Spleen (tissue), 11 donors: ENCODE results near the gene NDUFAF8. TPM values are rescaled to one million over a fixed set of nuclear protein-coding genes. Genes with fewer than 3 reads are reported as not detected.
"Not testable (repeated sequence)": the region's sequence is repeated elsewhere in the genome, so short reads cannot be mapped to it uniquely, and the experiment has no call there.

Source experiments
- DNase-seq: peaks from one replicate; pipeline ENCODE4 v3.0.0-alpha.2; 2020
- H3K27ac ChIP-seq, 8 donors: fragments of 200-600 bp; sonication (generic) in 7 of 8; 1 replicate in 4 of 8; 2 replicates in 4 of 8; pipeline versions ENCODE4 v1.5.0 to v1.8.0; 2016 to 2021; ENCODE audit warnings: inconsistent platforms in 4 of 8, mild to moderate bottlenecking in 4 of 8, moderate library complexity in 1 of 8
- H3K27me3 ChIP-seq, 7 donors: fragments of 200-600 bp; sonication (generic) in 6 of 7; replicated peaks in 1 of 7; 1 replicate in 4 of 7; 2 replicates in 3 of 7; pipeline versions ENCODE4 v1.5.0 to v1.8.0; 2016 to 2021; ENCODE audit warnings: inconsistent platforms in 3 of 7, mild to moderate bottlenecking in 1 of 7
- H3K36me3 ChIP-seq, 6 donors: fragments of 200-600 bp; sonication (generic) in 5 of 6; 1 replicate in 4 of 6; 2 replicates in 2 of 6; pipeline versions ENCODE4 v1.5.0 to v1.8.0; 2016 to 2021; ENCODE audit warnings: inconsistent platforms in 2 of 6
- H3K4me1 ChIP-seq, 6 donors: fragments of 200-600 bp; sonication (generic) in 5 of 6; 1 replicate in 3 of 6; 2 replicates in 3 of 6; pipeline versions ENCODE4 v1.5.0 to v1.8.0; 2016 to 2021; ENCODE audit warnings: inconsistent platforms in 3 of 6
- H3K4me3 ChIP-seq, 8 donors: fragments of 200-600 bp; sonication (generic) in 7 of 8; 1 replicate in 4 of 8; 2 replicates in 4 of 8; pipeline versions ENCODE4 v1.5.0 to v1.8.0; 2016 to 2021; ENCODE audit warnings: inconsistent platforms in 4 of 8, mild to moderate bottlenecking in 4 of 8, moderate library complexity in 2 of 8
- H3K9me3 ChIP-seq, 8 donors: fragments of 200-600 bp; sonication (generic) in 7 of 8; 1 replicate in 4 of 8; 2 replicates in 4 of 8; pipeline versions ENCODE4 v1.5.0 to v1.8.0; 2016 to 2021; ENCODE audit warnings: inconsistent platforms in 4 of 8
- POLR2A ChIP-seq, 3 donors: fragments of 450-650 bp; IDR thresholded peaks; one replicate each; pipeline ENCODE4 v1.5.1; 2017; ENCODE audit warnings: antibody characterized with exemption in 3 of 3, mild to moderate bottlenecking in 1 of 3
- POLR2AphosphoS5 ChIP-seq, 3 donors: sonication (generic); formaldehyde crosslinking; IDR thresholded peaks; one replicate each; pipeline ENCODE4 v1.5.1; 2017; ENCODE audit warnings: antibody characterized with exemption in 3 of 3
- WGBS, 5 donors: extraction: QIAGEN DNeasy Blood & Tissue Kit in 3 of 5; methylation state at CpG; one replicate each; pipeline versions ENCODE4 v1.1.5 to v1.1.7; 2013 to 2018; 5-methylcytosine and 5-hydroxymethylcytosine counted together
- intact Hi-C: fragments of 100-400 bp; cut with DNase I; formaldehyde crosslinking; loops from one replicate; pipeline ENCODE4 v1.15.0; 2023; ENCODE audit warnings: low total_unique reads
- polyA plus RNA-seq, 3 donors: library from polyadenylated mRNA; stranded (reverse); fragments of 200-250 nt; gene quantifications; one replicate each; pipeline ENCODE4 v1.2.1, GENCODE V29; 2013
- total RNA-seq, 7 donors: library from RNA; depleted of rRNA in 3 of 7; stranded (reverse); fragments of >200 nt in 3 of 7; fragmentation: NEBNext Ultra II Directional in 4 of 7; extraction: Animal tissue kit (Norgen Biotek cat#: 25700) in 4 of 7; gene quantifications; one replicate each; pipeline versions ENCODE4 v1.1.0 to v1.2.1, GENCODE V29; 2016 to 2021
- TF ChIP-seq, protein P1 (sequence below), 11 experiments: fragments of 200-600 bp in 7 of 11; fragments of 450-650 bp in 4 of 11; sonication (generic) in 4 of 11; IDR thresholded peaks in 8 of 11; conservative IDR thresholded peaks in 3 of 11; 1 replicate in 7 of 11; 2 replicates in 4 of 11; pipeline versions ENCODE4 v1.4.0 to v1.8.0; 2016 to 2021; ENCODE audit warnings: antibody characterized with exemption in 11 of 11, inconsistent platforms in 4 of 11, mild to moderate bottlenecking in 1 of 11
- donor health status: healthy with polysubstance abuse.
- donor health status: DM: no; HTN: no; CAD: no; lungs with moderate emphysema.
- donor health status: DM: no; HTN: no; CAD: no.
- donor health status: Bipolar disorder and iron deficiency.
- donor health status: healthy.
- donor health status: DM: no; HTN: no; CAD: no.
- donor health status: DM: yes; HTN: yes; CAD: no.

The NDUFAF8 gene
- total and polyA plus RNA-seq, 10 donors = 22.0 to 57.6 (median 39.5) TPM

DNA sequence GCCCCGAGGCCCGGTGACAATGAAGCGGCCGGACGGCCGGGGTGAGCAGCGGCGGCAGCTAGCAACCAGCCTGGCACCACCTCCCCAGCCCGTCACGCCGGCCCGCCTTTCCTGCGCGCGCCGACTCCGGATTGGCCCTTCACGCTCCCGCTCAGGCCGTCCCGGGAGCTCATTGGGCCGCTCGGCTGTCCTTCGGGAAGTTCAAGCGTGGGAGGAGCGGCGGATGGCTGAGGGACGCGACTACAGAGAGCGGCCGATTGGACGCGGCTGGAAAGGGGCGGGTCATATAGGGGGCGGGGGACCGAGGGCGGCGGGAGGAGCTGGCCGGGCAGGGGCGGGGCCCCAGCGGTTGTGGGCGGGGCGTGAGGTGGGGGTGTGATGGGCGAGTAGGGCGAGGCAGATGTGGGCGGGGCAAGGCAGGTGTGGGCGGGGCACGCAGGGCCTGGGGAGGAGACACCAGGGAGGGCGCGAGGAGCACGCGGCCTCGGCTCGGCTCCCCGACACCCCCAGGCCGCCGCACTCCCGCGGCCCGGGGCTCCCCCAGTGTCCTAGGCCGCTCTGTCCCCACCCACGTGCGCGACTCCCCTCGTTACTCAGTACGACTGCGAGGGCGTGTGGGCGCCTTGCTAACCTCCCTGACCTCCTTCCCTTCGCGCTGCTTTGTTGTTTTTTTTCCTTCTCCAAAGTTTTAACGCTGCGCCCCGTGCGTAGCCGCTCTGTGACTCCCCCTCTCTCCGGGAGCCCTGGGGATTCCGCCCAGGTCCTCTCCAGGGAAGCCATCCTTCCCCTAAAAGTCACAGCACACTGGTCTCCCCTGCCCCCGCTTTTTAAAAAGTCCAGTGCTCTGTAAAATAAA is 16.0 kb upstream of the NDUFAF8 start, which contains the start of gene CEP131:
Gene CEP131, minus strand, starts transcription at position 60 of the 856 bp plus-strand sequence. CDS start 2,909 bp downstream, outside the sequence.
- Histone ChIP-seq H3K9me3 (no peaks in the 10 kb centered on the region), H3K36me3 (peaks cover 0 to 21% (median 3%) of the 10 kb centered on the region in 6 donors), H3K27ac (peak within 1 kb of the TSS in 7 of 8 donors; percentile 53 to 81 (median 69)), H3K4me1 (peaks cover 8 to 42% (median 31%) of the 10 kb centered on the region in 6 donors), H3K4me3 (peak within 1 kb of the TSS; percentile 63 to 86 (median 82)), H3K27me3 (no peaks in the 10 kb centered on the region)
- WGBS, 5 donors = 1 to 2% (median 1%) methylated on average over 53 to 79 of the region's 79 CpGs
- TF ChIP-seq POLR2AphosphoS5 (IDR thresholded peaks at IDR 0.05) = peak; percentile 57 to 85 (median 82)
- TF ChIP-seq, protein P1, sequence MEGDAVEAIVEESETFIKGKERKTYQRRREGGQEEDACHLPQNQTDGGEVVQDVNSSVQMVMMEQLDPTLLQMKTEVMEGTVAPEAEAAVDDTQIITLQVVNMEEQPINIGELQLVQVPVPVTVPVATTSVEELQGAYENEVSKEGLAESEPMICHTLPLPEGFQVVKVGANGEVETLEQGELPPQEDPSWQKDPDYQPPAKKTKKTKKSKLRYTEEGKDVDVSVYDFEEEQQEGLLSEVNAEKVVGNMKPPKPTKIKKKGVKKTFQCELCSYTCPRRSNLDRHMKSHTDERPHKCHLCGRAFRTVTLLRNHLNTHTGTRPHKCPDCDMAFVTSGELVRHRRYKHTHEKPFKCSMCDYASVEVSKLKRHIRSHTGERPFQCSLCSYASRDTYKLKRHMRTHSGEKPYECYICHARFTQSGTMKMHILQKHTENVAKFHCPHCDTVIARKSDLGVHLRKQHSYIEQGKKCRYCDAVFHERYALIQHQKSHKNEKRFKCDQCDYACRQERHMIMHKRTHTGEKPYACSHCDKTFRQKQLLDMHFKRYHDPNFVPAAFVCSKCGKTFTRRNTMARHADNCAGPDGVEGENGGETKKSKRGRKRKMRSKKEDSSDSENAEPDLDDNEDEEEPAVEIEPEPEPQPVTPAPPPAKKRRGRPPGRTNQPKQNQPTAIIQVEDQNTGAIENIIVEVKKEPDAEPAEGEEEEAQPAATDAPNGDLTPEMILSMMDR (IDR thresholded peaks at IDR 0.05 in 8 of 11, conservative IDR thresholded peaks at IDR 0.05 in 3 of 11) = peak in 1 of 11 experiments; percentile 27
- peak in 1 of 3 donors; percentile 31 for TF ChIP-seq POLR2A (IDR thresholded peaks at IDR 0.05)
- intact Hi-C loops = no loop called here
- peak; percentile 100 for DNase-seq

GRCh38 chr17:81223762-81224130 is 15.4 kb upstream of the NDUFAF8 start:
- peaks cover 8 to 48% (median 38%) of the 10 kb centered on the region in 6 donors for H3K4me1 ChIP-seq
- no peaks in the 10 kb centered on the region for H3K27me3 ChIP-seq
- no peak for DNase-seq
- H3K4me3 ChIP-seq = peak overlapping the region in 6 of 8 donors; percentile 38 to 86 (median 82)
- H3K36me3 ChIP-seq = peaks cover 0 to 19% (median 3%) of the 10 kb centered on the region in 6 donors
- 8 to 25% (median 16%) methylated on average over 11 of the region's 11 CpGs for WGBS, 5 donors
- no peaks in the 10 kb centered on the region for H3K9me3 ChIP-seq
- TF ChIP-seq POLR2A (IDR thresholded peaks at IDR 0.05) (no peak), POLR2AphosphoS5 (IDR thresholded peaks at IDR 0.05) (no peak)
- TF ChIP-seq, protein P1 (IDR thresholded peaks at IDR 0.05 in 8 of 11, conservative IDR thresholded peaks at IDR 0.05 in 3 of 11) = no peak
- intact Hi-C loops = no loop called here
- H3K27ac ChIP-seq = peak overlapping the region in 7 of 8 donors; percentile 53 to 81 (median 69)

GRCh38 chr17:81227630-81228029 is 11.5 kb upstream of the NDUFAF8 start:
- WGBS, 5 donors = 27 to 48% (median 32%) methylated on average over 2 of the region's 2 CpGs
- Histone ChIP-seq H3K27ac (peak overlapping the region; percentile 30 to 79 (median 66)), H3K36me3 (peaks cover 0 to 44% (median 34%) of the 10 kb centered on the region in 6 donors), H3K4me1 (peaks cover 0 to 48% (median 30%) of the 10 kb centered on the region in 6 donors)
- DNase-seq, H3K4me3 ChIP-seq, intact Hi-C loops, H3K9me3 ChIP-seq, H3K27me3 ChIP-seq: not testable (repeated sequence)

- WGBS, 5 donors = 49 to 70% (median 58%) methylated on average over 8 to 9 of the region's 9 CpGs
- Histone ChIP-seq H3K9me3 (no peaks in the 10 kb centered on the region), H3K36me3 (peaks cover 0 to 52% (median 42%) of the 10 kb centered on the region in 6 donors), H3K4me1 (peaks cover 0 to 43% (median 26%) of the 10 kb centered on the region in 6 donors), H3K27ac (peak overlapping the region; percentile 32 to 79 (median 66)), H3K4me3 (no peak overlapping the region), H3K27me3 (no peaks in the 10 kb centered on the region)
- intact Hi-C loops = no loop called here
- DNase-seq = no peak
- TF ChIP-seq POLR2A (IDR thresholded peaks at IDR 0.05) (no peak), POLR2AphosphoS5 (IDR thresholded peaks at IDR 0.05) (peak; percentile 19 to 53 (median 46))
- TF ChIP-seq, protein P1 (IDR thresholded peaks at IDR 0.05 in 8 of 11, conservative IDR thresholded peaks at IDR 0.05 in 3 of 11) = no peak
Measured at GRCh38 chr17:81228420-81228819, 10.7 kb upstream of the NDUFAF8 start.
